ENCODE measurements around the gene IRAK3.

Gene IRAK3

DNA sequence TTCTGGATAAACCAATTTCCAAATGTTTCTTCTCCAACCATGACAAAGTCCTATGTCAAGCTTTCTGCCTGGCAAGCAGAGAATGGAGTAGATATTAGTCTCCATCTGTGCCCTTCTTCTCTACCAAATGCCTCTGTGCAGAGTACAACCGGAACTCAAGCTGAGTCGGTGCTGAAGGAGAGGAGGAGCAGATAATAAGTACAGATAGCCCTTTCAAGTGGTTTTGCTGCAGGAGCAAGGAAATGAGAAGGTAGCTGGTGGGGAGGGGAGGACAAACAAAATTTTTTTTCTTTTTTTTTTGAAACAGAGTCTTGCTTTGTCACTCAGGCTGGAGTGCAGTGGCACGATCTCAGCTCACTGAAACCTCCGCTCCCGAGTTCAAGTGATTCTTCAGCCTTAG, 99.1 kb downstream of the IRAK3 start:
- TF ChIP-seq SIN3A (IDR thresholded peaks at IDR 0.05; ENCODE audit: borderline replicate concordance, insufficient read depth, low read length) (no peak), TAF1 (IDR thresholded peaks at IDR 0.05; ENCODE audit: borderline replicate concordance, insufficient read depth, low read length) (no peak), FOXP2 (optimal IDR thresholded peaks at IDR 0.05; ENCODE audit: borderline replicate concordance, extremely low read depth, extremely low read length, insufficient read depth) (no peak), POLR2AphosphoS5 (IDR thresholded peaks at IDR 0.05; ENCODE audit: low read depth, low read length) (no peak)
- TF ChIP-seq, protein P1, sequence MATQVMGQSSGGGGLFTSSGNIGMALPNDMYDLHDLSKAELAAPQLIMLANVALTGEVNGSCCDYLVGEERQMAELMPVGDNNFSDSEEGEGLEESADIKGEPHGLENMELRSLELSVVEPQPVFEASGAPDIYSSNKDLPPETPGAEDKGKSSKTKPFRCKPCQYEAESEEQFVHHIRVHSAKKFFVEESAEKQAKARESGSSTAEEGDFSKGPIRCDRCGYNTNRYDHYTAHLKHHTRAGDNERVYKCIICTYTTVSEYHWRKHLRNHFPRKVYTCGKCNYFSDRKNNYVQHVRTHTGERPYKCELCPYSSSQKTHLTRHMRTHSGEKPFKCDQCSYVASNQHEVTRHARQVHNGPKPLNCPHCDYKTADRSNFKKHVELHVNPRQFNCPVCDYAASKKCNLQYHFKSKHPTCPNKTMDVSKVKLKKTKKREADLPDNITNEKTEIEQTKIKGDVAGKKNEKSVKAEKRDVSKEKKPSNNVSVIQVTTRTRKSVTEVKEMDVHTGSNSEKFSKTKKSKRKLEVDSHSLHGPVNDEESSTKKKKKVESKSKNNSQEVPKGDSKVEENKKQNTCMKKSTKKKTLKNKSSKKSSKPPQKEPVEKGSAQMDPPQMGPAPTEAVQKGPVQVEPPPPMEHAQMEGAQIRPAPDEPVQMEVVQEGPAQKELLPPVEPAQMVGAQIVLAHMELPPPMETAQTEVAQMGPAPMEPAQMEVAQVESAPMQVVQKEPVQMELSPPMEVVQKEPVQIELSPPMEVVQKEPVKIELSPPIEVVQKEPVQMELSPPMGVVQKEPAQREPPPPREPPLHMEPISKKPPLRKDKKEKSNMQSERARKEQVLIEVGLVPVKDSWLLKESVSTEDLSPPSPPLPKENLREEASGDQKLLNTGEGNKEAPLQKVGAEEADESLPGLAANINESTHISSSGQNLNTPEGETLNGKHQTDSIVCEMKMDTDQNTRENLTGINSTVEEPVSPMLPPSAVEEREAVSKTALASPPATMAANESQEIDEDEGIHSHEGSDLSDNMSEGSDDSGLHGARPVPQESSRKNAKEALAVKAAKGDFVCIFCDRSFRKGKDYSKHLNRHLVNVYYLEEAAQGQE (IDR thresholded peaks at IDR 0.05; ENCODE audit: insufficient read depth in 1 of 2, low read depth in 2 of 2, low read length in 2 of 2), result no peak

DNA sequence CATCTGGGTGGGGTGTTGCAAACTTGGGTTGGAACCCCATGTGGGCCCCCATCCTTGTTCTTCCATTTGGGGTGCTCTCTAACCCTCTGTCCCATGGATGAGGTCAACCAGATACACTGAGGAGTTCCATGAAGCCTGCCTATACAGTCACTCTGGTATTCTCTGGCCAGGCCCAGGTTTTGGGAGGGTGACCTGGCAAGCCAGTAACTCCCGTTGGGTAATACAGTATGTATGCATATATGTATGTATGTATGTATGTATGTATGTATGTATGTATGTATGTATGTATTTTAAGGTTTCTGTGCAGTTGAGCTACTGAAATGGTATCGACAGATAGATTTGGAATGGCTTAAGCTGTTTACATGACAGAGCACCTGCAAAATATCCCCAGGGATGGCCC, 100.5 kb downstream of the IRAK3 start:
- TF ChIP-seq FOXP2 (optimal IDR thresholded peaks at IDR 0.05; ENCODE audit: borderline replicate concordance, extremely low read depth, extremely low read length, insufficient read depth) (no peak), SIN3A (IDR thresholded peaks at IDR 0.05; ENCODE audit: borderline replicate concordance, insufficient read depth, low read length) (no peak), POLR2AphosphoS5 (IDR thresholded peaks at IDR 0.05; ENCODE audit: low read depth, low read length) (no peak), TAF1 (IDR thresholded peaks at IDR 0.05; ENCODE audit: borderline replicate concordance, insufficient read depth, low read length) (no peak)
- TF ChIP-seq, protein P1 (IDR thresholded peaks at IDR 0.05; ENCODE audit: insufficient read depth in 1 of 2, low read depth in 2 of 2, low read length in 2 of 2), result no peak

DNA sequence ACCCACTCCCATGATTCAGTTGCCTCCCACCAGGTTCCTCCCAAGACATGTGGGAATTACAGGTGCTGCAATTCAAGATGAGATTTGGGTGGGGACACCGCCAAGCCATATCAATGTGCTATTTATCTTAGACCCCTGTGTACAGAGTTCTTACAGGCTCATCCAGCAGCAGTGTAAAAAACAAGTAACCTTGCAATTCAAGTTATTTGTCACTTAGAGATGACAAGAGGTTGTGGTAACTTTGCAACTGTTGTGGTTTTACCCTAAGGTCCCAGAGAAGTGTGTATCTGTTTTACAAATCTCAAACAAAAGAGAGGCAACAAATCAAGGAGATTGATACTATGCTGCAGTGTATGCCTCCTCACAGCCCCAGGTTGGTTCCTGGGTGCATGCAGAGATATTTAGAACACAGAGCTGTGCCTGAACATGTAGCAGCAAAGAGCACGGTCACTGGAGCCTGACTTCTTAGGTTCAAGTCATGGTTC, 101.7 kb downstream of the IRAK3 start:
- TF ChIP-seq SIN3A (IDR thresholded peaks at IDR 0.05; ENCODE audit: borderline replicate concordance, insufficient read depth, low read length) (no peak), POLR2AphosphoS5 (IDR thresholded peaks at IDR 0.05; ENCODE audit: low read depth, low read length) (no peak), FOXP2 (optimal IDR thresholded peaks at IDR 0.05; ENCODE audit: borderline replicate concordance, extremely low read depth, extremely low read length, insufficient read depth) (no peak), TAF1 (IDR thresholded peaks at IDR 0.05; ENCODE audit: borderline replicate concordance, insufficient read depth, low read length) (no peak)
- TF ChIP-seq, protein P1 (IDR thresholded peaks at IDR 0.05; ENCODE audit: insufficient read depth in 1 of 2, low read depth in 2 of 2, low read length in 2 of 2), result no peak

DNA sequence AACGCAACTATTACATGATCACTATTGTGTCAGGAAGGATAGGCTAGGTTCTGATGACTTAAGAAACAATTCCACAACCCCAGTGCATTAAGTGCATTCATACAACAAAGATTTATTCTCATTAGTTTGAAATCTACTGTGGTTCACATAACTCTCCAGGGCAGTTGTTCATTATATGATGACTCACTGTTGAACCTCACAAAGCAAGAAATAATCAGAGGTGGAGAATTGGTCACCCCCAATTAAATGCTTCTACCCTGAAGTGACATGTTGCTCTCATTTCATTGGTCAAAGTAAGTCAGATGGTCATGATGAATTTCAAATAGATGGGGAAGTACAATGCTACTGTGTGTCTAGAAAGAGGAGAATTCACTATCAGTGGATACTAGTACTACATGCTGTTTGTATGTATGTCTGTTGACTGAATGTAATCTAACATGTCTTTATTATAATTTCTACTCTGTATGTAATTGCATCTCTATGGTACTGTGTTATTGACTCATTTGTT, 107.2 kb downstream of the IRAK3 start:
- TF ChIP-seq SIN3A (IDR thresholded peaks at IDR 0.05; ENCODE audit: borderline replicate concordance, insufficient read depth, low read length) (no peak), POLR2AphosphoS5 (IDR thresholded peaks at IDR 0.05; ENCODE audit: low read depth, low read length) (no peak), TAF1 (IDR thresholded peaks at IDR 0.05; ENCODE audit: borderline replicate concordance, insufficient read depth, low read length) (no peak), FOXP2 (optimal IDR thresholded peaks at IDR 0.05; ENCODE audit: borderline replicate concordance, extremely low read depth, extremely low read length, insufficient read depth) (no peak)
- TF ChIP-seq, protein P1 (IDR thresholded peaks at IDR 0.05; ENCODE audit: insufficient read depth in 1 of 2, low read depth in 2 of 2, low read length in 2 of 2), result no peak
